HL-60 (cell line): ENCODE measurements around the gene TNFAIP8L2.
"Not testable (repeated sequence)": the region's sequence is repeated elsewhere in the genome, so short reads cannot be mapped to it uniquely, and the experiment has no call there.

ENCODE experiments used
- DNase-seq, 2 experiments: peaks; one replicate each; pipeline ENCODE4 v3.0.0-alpha.2; 2010 to 2020; ENCODE audit warnings: low read depth in 1 of 2, low spot score in 1 of 2
- H3K27ac ChIP-seq: fragments of 250-450 bp; sonication (Bioruptor Pico); replicated peaks from 2 replicates; pipeline ENCODE4 v1.5.1; 2020; ENCODE audit warnings: mild to moderate bottlenecking, moderate library complexity
- H3K27me3 ChIP-seq: fragments of 250-450 bp; sonication (Bioruptor Pico); 2 replicates; pipeline ENCODE4 v1.5.1; 2021; ENCODE audit warnings: mild to moderate bottlenecking, moderate library complexity; ENCODE audit not compliant: insufficient read depth, poor library complexity, severe bottlenecking
- H3K4me3 ChIP-seq: replicated peaks from 2 replicates; pipeline ENCODE4 v1.5.1; 2011; ENCODE audit warnings: mild to moderate bottlenecking, control low read depth, low read length; ENCODE audit not compliant: insufficient read depth
- GABPA ChIP-seq: IDR thresholded peaks from 2 replicates; pipeline ENCODE4 v1.6.1; 2012; ENCODE audit warnings: low read depth
- POLR2AphosphoS5 ChIP-seq: IDR thresholded peaks from 2 replicates; pipeline ENCODE4 v1.6.1; 2012; ENCODE audit warnings: low read depth
- SPI1 ChIP-seq: IDR thresholded peaks from 2 replicates; pipeline ENCODE4 v1.6.1; 2012; ENCODE audit warnings: low read depth, mild to moderate bottlenecking, borderline replicate concordance
- TF ChIP-seq, protein P1 (sequence below): IDR thresholded peaks from 2 replicates; pipeline ENCODE4 v1.6.1; 2012; ENCODE audit warnings: low read depth; ENCODE audit not compliant: insufficient replicate concordance
- TF ChIP-seq, protein P2 (sequence below): IDR thresholded peaks from one replicate; pipeline ENCODE4 v1.5.1; 2011; ENCODE audit warnings: low read length, control low read depth, inconsistent platforms; ENCODE audit not compliant: insufficient read depth

The TNFAIP8L2 gene

GRCh38 chr1:151193856-151194255 is 37.4 kb downstream of the TNFAIP8L2 start:
- no peak overlapping the region for H3K4me3 ChIP-seq
- no peak overlapping the region for H3K27ac ChIP-seq
- TF ChIP-seq GABPA (no peak), POLR2AphosphoS5 (no peak), SPI1 (no peak)
- TF ChIP-seq, protein P1, sequence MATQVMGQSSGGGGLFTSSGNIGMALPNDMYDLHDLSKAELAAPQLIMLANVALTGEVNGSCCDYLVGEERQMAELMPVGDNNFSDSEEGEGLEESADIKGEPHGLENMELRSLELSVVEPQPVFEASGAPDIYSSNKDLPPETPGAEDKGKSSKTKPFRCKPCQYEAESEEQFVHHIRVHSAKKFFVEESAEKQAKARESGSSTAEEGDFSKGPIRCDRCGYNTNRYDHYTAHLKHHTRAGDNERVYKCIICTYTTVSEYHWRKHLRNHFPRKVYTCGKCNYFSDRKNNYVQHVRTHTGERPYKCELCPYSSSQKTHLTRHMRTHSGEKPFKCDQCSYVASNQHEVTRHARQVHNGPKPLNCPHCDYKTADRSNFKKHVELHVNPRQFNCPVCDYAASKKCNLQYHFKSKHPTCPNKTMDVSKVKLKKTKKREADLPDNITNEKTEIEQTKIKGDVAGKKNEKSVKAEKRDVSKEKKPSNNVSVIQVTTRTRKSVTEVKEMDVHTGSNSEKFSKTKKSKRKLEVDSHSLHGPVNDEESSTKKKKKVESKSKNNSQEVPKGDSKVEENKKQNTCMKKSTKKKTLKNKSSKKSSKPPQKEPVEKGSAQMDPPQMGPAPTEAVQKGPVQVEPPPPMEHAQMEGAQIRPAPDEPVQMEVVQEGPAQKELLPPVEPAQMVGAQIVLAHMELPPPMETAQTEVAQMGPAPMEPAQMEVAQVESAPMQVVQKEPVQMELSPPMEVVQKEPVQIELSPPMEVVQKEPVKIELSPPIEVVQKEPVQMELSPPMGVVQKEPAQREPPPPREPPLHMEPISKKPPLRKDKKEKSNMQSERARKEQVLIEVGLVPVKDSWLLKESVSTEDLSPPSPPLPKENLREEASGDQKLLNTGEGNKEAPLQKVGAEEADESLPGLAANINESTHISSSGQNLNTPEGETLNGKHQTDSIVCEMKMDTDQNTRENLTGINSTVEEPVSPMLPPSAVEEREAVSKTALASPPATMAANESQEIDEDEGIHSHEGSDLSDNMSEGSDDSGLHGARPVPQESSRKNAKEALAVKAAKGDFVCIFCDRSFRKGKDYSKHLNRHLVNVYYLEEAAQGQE = no peak
- TF ChIP-seq, protein P2, sequence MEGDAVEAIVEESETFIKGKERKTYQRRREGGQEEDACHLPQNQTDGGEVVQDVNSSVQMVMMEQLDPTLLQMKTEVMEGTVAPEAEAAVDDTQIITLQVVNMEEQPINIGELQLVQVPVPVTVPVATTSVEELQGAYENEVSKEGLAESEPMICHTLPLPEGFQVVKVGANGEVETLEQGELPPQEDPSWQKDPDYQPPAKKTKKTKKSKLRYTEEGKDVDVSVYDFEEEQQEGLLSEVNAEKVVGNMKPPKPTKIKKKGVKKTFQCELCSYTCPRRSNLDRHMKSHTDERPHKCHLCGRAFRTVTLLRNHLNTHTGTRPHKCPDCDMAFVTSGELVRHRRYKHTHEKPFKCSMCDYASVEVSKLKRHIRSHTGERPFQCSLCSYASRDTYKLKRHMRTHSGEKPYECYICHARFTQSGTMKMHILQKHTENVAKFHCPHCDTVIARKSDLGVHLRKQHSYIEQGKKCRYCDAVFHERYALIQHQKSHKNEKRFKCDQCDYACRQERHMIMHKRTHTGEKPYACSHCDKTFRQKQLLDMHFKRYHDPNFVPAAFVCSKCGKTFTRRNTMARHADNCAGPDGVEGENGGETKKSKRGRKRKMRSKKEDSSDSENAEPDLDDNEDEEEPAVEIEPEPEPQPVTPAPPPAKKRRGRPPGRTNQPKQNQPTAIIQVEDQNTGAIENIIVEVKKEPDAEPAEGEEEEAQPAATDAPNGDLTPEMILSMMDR = no peak
- no peaks in the 10 kb centered on the region for H3K27me3 ChIP-seq
- DNase-seq = no peak

GRCh38 chr1:151194894-151195594 is 38.6 kb downstream of the TNFAIP8L2 start:
- DNase-seq = peak; percentile 16 to 78
- H3K27me3 ChIP-seq = not testable (repeated sequence)
- TF ChIP-seq POLR2AphosphoS5 = peak; percentile 20; the same call in 1 of the 2 replicates
- H3K4me3 ChIP-seq = peak overlapping the region; percentile 32
- H3K27ac ChIP-seq = peak overlapping the region; percentile 61

DNA sequence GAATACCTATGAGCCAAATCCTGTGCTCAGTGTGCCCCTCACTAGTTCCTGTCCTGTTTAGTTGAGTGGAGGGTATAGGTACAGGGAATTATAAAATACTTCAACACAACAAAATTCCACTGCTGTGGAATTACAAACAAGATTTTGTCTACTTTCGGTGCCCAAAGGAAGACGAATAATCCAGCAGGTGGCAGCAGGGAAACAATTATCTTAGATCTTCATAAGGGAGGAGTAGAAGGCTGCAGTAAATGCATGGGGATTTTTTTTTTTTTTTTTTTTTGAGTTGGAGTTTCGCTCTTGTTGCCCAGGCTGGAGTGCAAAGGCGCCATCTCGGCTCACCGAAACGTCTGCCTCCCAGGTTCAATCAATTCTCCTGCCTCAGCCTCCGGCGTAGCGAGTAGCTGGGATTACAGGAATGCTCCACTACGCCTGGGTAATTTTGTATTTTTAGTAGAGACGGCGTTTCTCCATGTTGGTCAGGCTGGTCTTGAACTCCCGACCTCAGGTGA is 39.9 kb downstream of the TNFAIP8L2 start:
- H3K4me3 ChIP-seq = peak overlapping the region; percentile 21
- TF ChIP-seq, protein P1 = no peak
- TF ChIP-seq, protein P2 = peak; percentile 56
- peak; percentile 47 to 83 for DNase-seq
- H3K27ac ChIP-seq = peak overlapping the region; percentile 47
- no peaks in the 10 kb centered on the region for H3K27me3 ChIP-seq

GRCh38 chr1:151197863-151198253 is 41.4 kb downstream of the TNFAIP8L2 start:
- H3K27ac ChIP-seq = peak overlapping the region; percentile 81
- H3K27me3 ChIP-seq = no peaks in the 10 kb centered on the region
- peak overlapping the region; percentile 98 for H3K4me3 ChIP-seq
- no peak for TF ChIP-seq POLR2AphosphoS5
- TF ChIP-seq, protein P1 = no peak
- TF ChIP-seq, protein P2 = no peak
- no peak for TF ChIP-seq SPI1
- no peak for TF ChIP-seq GABPA
- no peak for DNase-seq
